GM13977 (cell line): Measurements from ENCODE around the gene CPSF6.

Experiments
- DNase-seq: peaks from one replicate; pipeline ENCODE4 v3.0.0; 2012; ENCODE audit warnings: low spot score
- CTCF ChIP-seq: IDR thresholded peaks from 2 replicates; pipeline ENCODE4 v1.5.1; 2012; ENCODE audit warnings: mild to moderate bottlenecking, control low read depth; ENCODE audit not compliant: insufficient read depth; ENCODE audit errors: extremely low read depth, missing control alignments
- in situ Hi-C: fragments of 300-500 bp; cut with MboI; formaldehyde crosslinking; loops from one replicate; pipeline ENCODE4 v1.12.0; 2022; ENCODE audit warnings: low sequenced_read_pairs, low pct_unique_long_range_greater_than_20kb, mixed read lengths, inconsistent platforms; ENCODE audit not compliant: unreplicated experiment

The CPSF6 gene

GRCh38 chr12:69214169-69214568 lies 25.2 kb upstream of the CPSF6 start:
- no peak for DNase-seq
- in situ Hi-C loops: no loop called here
- no peak for TF ChIP-seq CTCF

GRCh38 chr12:69225251-69225910 lies 14.0 kb upstream of the CPSF6 start:
- TF ChIP-seq CTCF: no peak
- in situ Hi-C loops: no loop called here
- DNase-seq: no peak

GRCh38 chr12:69231479-69231878 lies 7.9 kb upstream of the CPSF6 start:
- in situ Hi-C loops: no loop called here
- no peak for DNase-seq
- no peak for TF ChIP-seq CTCF

GRCh38 chr12:69238589-69239351 lies 599 bp upstream of the CPSF6 start:
- TF ChIP-seq CTCF: no peak
- in situ Hi-C loops: no loop called here
- no peak for DNase-seq

GRCh38 chr12:69239922-69240630 lies 707 bp downstream of the CPSF6 start:
- in situ Hi-C loops: no loop called here
- peak; percentile 46 for DNase-seq
- no peak for TF ChIP-seq CTCF

GRCh38 chr12:69240631-69240995 lies 1.2 kb downstream of the CPSF6 start:
- in situ Hi-C loops: no loop called here
- peak; percentile 45 for DNase-seq
- TF ChIP-seq CTCF: no peak
